Osteoblast (primary cell): ENCODE results near the gene KCNJ14. TPM values are rescaled to one million over a fixed set of nuclear protein-coding genes. Genes with fewer than 3 reads are reported as not detected.
"Not testable (repeated sequence)": the region's sequence is repeated elsewhere in the genome, so short reads cannot be mapped to it uniquely, and the experiment has no call there.

Experiments used
- DNase-seq: peaks from one replicate; pipeline ENCODE4 v3.0.0; 2011; ENCODE audit warnings: low spot score, mixed read lengths; ENCODE audit not compliant: insufficient read length; ENCODE audit errors: missing footprints
- H2AFZ ChIP-seq: 2 replicates; pipeline ENCODE4 v1.6.0; 2011; ENCODE audit warnings: mild to moderate bottlenecking, low read length
- H3K27ac ChIP-seq: 2 replicates; pipeline ENCODE4 v1.5.1; 2011; ENCODE audit warnings: mild to moderate bottlenecking, low read depth, low read length, moderate library complexity
- H3K27me3 ChIP-seq: 2 replicates; pipeline ENCODE4 v1.6.0; 2012; ENCODE audit warnings: mild to moderate bottlenecking, control low read depth, inconsistent platforms, low read length, moderate library complexity; ENCODE audit not compliant: insufficient read depth
- H3K36me3 ChIP-seq: 2 replicates; pipeline ENCODE4 v1.5.1; 2011; ENCODE audit warnings: mild to moderate bottlenecking, low read length, control low read depth, moderate library complexity; ENCODE audit not compliant: insufficient read depth
- H3K4me1 ChIP-seq: 2 replicates; pipeline ENCODE4 v1.5.1; 2011; ENCODE audit warnings: mild to moderate bottlenecking, low read length, control low read depth, moderate library complexity; ENCODE audit not compliant: insufficient read depth
- H3K4me2 ChIP-seq: 2 replicates; pipeline ENCODE4 v1.6.0; 2011; ENCODE audit warnings: mild to moderate bottlenecking, low read length; ENCODE audit not compliant: insufficient read depth
- H3K4me3 ChIP-seq: fragments of 200-600 bp; sonication (generic); 3 replicates; pipeline ENCODE4 v1.5.1; 2012; ENCODE audit warnings: mild to moderate bottlenecking, low read length, inconsistent platforms; ENCODE audit not compliant: insufficient read depth
- H3K79me2 ChIP-seq: 2 replicates; pipeline ENCODE4 v1.6.0; 2012; ENCODE audit warnings: mild to moderate bottlenecking, low read length, control low read depth, inconsistent platforms; ENCODE audit not compliant: insufficient read depth
- H3K9me3 ChIP-seq: 2 replicates; pipeline ENCODE4 v1.5.1; 2011; ENCODE audit warnings: low read depth, low read length, control low read depth
- H4K20me1 ChIP-seq: 2 replicates; pipeline ENCODE4 v1.6.0; 2012; ENCODE audit warnings: mild to moderate bottlenecking, low read length, control low read depth; ENCODE audit not compliant: insufficient read depth
- CTCF ChIP-seq: IDR thresholded peaks from 2 replicates; pipeline ENCODE4 v1.5.1; 2011; ENCODE audit warnings: mild to moderate bottlenecking, low read depth, low read length, moderate library complexity; ENCODE audit errors: extremely low read depth
- total RNA-seq: library from RNA; depleted of rRNA; stranded (reverse); fragments of >200 nt; gene quantifications from 2 replicates; pipeline ENCODE4 v1.2.3, GENCODE V29; 2012

KCNJ14 gene
- total RNA-seq, 1 donor: 0.72 TPM

- H3K27me3 ChIP-seq: no peaks in the 10 kb centered on the region
- peak; percentile 93 for DNase-seq
- no peaks in the 10 kb centered on the region for H3K79me2 ChIP-seq
- H3K4me1 ChIP-seq: peaks cover 27% of the 10 kb centered on the region
- no peaks in the 10 kb centered on the region for H3K9me3 ChIP-seq
- H3K36me3 ChIP-seq: peaks cover 13% of the 10 kb centered on the region
- no peak overlapping the region for H2AFZ ChIP-seq
- H3K27ac ChIP-seq: peak overlapping the region; percentile 33
- H3K4me2 ChIP-seq: no peak overlapping the region
- no peak for TF ChIP-seq CTCF
- no peaks in the 10 kb centered on the region for H4K20me1 ChIP-seq
- H3K4me3 ChIP-seq: no peak overlapping the region
Measured at GRCh38 chr19:48481846-48482639, 26.7 kb downstream of the KCNJ14 start.

- Histone ChIP-seq H4K20me1 (no peaks in the 10 kb centered on the region), H3K4me1 (peaks cover 37% of the 10 kb centered on the region)
- TF ChIP-seq CTCF: no peak
Measured at GRCh38 chr19:48483301-48483700, 27.9 kb downstream of the KCNJ14 start.

GRCh38 chr19:48484247-48484893, 29.0 kb downstream of the KCNJ14 start:
- Histone ChIP-seq H3K27ac (no peak overlapping the region), H2AFZ (no peak overlapping the region), H3K4me1 (peaks cover 40% of the 10 kb centered on the region), H3K9me3 (no peaks in the 10 kb centered on the region), H3K4me3 (no peak overlapping the region), H3K27me3 (no peaks in the 10 kb centered on the region), H3K4me2 (no peak overlapping the region), H3K79me2 (no peaks in the 10 kb centered on the region), H3K36me3 (peaks cover 3% of the 10 kb centered on the region), H4K20me1 (no peaks in the 10 kb centered on the region)
- TF ChIP-seq CTCF: no peak
- peak; percentile 48 for DNase-seq

More at GRCh38 chr19:48483301-48483700, 27.9 kb downstream of the KCNJ14 start:
- no peaks in the 10 kb centered on the region for H3K9me3 ChIP-seq
- no peak overlapping the region for H3K27ac ChIP-seq
- no peak overlapping the region for H2AFZ ChIP-seq
- H3K4me3 ChIP-seq: no peak overlapping the region
- DNase-seq: peak; percentile 62
- no peaks in the 10 kb centered on the region for H3K79me2 ChIP-seq
- H3K27me3 ChIP-seq: no peaks in the 10 kb centered on the region
- H3K36me3 ChIP-seq: peaks cover 7% of the 10 kb centered on the region
- no peak overlapping the region for H3K4me2 ChIP-seq

- Histone ChIP-seq H3K4me3 (no peak overlapping the region), H3K4me2 (no peak overlapping the region), H3K4me1 (peaks cover 37% of the 10 kb centered on the region), H2AFZ (no peak overlapping the region), H3K27ac (no peak overlapping the region), H3K27me3 (no peaks in the 10 kb centered on the region), H3K9me3 (no peaks in the 10 kb centered on the region), H4K20me1 (no peaks in the 10 kb centered on the region), H3K79me2 (no peaks in the 10 kb centered on the region), H3K36me3 (no peaks in the 10 kb centered on the region)
- DNase-seq: peak; percentile 51
- TF ChIP-seq CTCF: no peak
Measured at GRCh38 chr19:48484931-48485612, 29.7 kb downstream of the KCNJ14 start.

- not testable (repeated sequence) for H3K27me3 ChIP-seq, H3K36me3 ChIP-seq, H3K27ac ChIP-seq, DNase-seq, H3K4me3 ChIP-seq, H2AFZ ChIP-seq, H3K4me2 ChIP-seq, H3K79me2 ChIP-seq, H4K20me1 ChIP-seq, H3K9me3 ChIP-seq
- H3K4me1 ChIP-seq: peaks cover 25% of the 10 kb centered on the region
Measured at GRCh38 chr19:48486706-48487105, 31.3 kb downstream of the KCNJ14 start.
